SKM-1 treated with dmso at 0.1 percent for 144 hours (cell line): ENCODE measurements around the gene REST.
"Not testable (repeated sequence)": the region's sequence is repeated elsewhere in the genome, so short reads cannot be mapped to it uniquely, and the experiment has no call there.

ENCODE experiments used
- DNase-seq: peaks from one replicate; lab custom pipeline; 2025; ENCODE audit not compliant: unreplicated experiment; lab: John Stamatoyannopoulos, UW

The REST gene

DNA sequence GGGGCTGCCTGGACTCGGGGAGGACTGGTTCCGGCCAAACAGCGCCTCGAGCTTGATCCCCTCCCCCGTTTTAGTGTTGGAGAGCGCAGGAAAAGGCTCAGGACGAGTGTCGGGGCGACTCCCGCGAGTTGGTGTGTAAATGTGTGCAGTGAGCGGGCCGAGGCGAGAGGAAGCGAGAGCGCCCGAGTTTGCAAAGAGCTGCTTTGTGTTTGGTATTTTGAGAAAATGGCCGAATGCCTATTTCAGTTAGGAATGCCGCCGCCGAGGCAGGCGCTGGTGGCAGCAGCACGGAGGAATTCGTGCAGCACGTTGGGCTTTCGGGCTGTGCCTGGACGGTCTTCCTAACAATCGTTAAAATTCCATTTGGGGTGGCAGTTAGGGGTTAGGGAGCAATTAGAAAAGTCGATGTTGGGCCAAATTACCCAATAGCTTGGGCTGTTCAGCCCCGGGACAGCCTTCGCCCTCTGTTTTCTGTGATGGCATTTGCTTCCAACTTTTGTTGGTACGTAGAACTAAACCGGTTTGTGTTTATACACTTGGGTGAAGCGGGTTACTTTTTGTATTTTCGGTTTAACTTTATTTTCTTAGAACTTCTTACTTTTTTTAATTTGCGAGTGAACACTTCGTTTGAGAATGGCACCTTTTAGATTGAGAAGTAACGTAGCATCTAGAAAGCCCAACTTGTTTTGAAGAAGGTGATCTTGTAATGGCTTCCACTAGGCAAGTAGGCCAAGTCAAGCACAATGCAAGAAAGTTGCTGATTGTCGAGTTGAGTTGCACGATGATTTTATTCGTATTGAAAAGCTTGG lies 1.6 kb downstream of the REST start:
- peak; percentile 43 for DNase-seq

GRCh38 chr4:56910172-56910967 lies 2.7 kb downstream of the REST start:
- no peak for DNase-seq

- no peak for DNase-seq
These were observed 6.6 kb downstream of the REST start for GRCh38 chr4:56914336-56914735.

DNA sequence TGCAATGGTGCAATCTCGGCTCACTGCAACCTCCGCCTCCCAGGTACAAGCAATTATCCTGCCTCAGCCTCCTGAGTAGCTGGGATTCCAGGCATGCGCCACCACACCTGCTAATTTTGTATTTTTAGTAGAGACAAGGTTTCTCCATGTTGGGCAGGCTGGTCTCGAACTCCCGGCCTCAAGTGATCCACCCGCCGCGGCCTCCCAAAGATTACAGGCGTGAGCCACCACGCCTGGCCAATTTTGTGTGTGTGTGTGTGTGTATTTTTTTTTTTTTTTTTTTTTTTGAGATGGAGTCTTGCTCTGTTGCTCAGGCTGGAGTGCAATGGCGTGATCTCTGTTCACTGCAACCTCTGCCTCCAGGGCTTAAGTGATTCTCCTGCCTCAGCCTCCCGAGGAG lies 7.3 kb downstream of the REST start:
- not testable (repeated sequence) for DNase-seq

DNA sequence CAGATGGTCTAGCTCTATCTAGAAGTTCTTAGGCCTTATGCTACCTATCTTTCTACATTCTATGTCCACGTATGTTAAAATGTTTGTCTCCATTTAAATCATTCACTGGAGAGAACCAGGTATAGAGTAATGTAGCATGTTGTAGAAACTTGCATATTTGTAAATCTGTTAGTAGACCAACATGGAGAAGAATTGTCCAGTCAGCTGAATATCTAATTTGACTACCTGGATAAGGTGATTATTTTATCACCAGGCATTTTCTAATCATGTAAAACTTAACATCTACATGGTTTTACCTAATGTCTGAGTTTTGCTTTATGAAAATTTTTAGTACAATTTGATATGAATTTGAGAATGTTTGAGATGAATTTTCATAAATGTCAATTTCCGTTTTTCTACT lies 19.5 kb downstream of the REST start:
- DNase-seq = no peak

GRCh38 chr4:56930638-56931037 lies 22.9 kb downstream of the REST start:
- DNase-seq = no peak

GRCh38 chr4:56931924-56932323 lies 24.2 kb downstream of the REST start:
- DNase-seq = no peak

- no peak for DNase-seq
These were observed 29.6 kb downstream of the REST start for GRCh38 chr4:56937262-56937661.

DNA sequence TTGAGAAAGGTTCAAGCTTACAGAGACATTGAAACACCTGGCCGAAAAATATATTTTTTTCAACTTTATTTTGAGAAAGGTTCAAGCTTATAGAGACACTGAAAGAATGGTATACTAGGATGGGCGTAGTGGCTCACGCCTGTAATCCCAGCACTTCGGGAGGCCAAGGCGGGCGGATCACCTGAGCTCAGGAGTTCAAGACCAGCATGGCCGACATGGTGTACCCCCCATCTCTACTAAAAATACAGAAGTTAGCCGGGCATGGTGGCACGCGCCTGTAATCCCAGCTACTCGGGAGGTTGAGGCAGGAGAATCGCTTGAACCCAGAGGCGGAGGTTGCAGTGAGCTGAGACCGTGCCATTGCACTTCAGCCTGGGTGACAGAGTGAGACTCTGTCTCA lies 32.1 kb downstream of the REST start:
- not testable (repeated sequence) for DNase-seq

DNA sequence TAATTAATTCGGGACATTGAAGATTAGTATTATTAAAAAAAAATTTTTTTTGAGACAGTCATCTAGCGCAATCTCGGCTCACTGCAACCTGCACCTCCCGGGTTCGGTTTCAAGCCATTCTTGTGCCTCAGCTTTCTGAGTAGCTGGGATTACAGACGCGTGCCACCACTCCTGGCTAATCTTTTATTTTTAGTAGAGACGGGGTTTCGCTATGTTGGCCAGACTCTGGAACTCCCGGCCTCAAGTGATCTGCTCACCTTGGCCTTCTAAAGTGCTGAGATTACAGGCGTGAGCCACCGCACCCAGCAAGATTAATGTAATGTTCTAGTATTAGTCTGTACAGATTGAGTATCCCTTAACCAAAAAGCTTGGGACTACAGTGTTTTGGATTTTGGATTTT lies 32.7 kb downstream of the REST start:
- DNase-seq = no peak

- DNase-seq = no peak
These were observed 33.3 kb downstream of the REST start for GRCh38 chr4:56940971-56941370.

DNA sequence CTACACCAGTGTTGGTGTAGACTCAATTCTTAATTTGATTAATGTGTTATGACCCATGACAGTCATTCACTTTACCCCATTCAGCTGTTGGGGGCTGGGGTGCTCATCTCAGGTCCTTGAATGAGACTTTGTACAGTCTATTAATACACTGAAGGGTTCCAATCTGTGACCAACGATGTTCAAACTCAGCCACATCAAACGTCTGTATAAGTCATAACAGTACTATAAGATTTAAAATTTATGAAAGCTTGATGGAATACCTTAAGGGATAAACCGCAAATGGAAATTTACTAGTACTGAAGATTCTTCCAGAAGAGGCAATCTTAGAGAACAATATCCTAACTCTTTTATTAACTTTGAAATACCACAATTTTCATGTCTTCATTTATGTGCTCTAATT lies 33.7 kb downstream of the REST start:
- DNase-seq = no peak

DNA sequence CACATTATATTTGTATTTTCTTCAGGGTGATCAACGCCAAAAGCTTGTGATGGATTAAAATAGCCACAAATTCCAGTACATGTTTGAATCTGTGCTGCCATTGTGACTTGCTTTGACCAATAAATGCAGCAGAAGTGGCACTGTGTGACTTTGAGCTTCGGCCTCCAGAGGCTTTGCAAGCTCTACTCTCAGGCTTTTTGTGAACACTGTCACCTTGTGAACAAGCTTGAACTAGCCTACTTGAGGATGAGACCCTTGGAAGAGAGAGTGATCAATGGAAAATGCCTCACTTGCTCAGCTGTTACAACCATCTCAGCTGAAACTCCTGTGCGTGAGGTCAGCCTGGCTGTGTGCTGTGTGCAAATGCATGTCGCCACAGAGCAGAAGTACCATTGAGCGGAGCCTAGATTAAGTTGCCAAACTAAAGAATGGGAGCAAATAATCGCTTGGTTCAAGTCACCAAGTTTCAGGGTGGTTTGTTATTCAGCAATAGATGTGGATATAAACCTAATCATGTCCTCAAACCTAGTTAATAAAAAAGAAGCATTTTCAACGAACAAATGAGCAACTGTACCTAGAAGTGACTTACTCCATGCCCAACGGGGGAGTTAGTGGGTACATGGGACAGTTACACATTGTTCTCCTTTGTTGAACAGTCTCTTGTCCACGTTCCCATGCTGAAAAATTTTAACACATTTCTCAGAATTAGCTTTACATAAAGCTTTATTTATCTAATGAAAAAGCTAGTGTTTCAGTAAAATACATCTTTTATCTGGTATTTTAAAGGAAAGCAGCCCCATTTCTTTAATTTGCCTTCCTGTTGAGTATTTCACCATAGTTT lies 46.2 kb downstream of the REST start:
- no peak for DNase-seq

DNA sequence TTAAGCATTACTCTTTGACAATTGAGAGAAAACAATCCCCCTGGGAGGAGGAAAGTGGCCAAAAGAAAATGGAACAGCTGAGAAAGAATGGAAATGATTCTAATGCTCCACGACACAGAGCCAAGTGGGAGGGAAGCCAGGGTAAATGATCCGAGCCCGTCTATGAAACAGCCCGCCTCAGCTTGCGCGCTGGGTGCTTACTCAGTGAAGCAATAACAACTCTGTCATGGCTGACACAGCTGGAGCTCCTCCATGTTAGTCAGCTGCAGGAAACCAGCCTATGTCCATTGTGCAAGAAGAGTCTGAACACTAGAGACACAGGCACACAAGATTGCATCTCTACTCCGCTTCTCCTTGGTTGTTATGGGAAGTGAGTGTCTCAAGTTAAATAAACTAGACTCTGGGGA lies 50.4 kb downstream of the REST start:
- peak; percentile 97 for DNase-seq

DNA sequence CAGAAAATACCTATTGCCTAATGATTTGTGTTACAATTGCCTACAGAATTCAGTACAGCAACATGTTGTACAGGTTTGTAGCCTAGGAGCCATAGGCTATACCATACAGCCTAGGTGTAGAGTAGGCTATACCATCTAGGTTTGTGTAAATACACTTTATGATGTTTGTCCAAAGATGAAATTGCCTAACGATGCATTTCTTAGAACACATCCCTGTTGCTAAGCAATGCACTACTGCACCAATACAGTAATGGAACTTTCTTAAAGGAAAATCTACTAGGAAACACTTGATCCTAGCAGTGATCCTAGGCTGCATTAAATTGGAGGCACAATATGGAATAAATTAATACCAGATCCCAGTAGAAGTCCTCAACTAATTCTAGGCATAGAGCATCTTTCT lies 51.4 kb downstream of the REST start:
- DNase-seq = no peak

DNA sequence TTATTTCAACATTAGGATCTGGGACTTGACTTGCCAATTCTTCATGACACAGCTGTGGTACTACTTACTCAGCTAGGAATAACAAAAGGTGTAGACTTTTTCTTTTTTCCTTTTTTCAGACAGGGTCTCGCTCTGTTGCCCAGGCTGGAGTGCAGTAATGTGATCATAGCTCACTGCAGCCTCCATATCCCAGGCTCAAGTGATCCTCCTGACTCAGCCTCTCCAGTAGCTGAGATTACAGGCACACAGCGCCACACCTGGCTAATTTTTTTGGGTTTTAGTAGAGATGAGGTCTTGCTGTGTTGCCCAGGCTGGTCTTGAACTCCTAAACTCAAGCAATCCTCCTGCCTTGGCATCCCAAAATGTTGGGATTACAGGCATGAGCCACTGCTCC lies 53.4 kb downstream of the REST start:
- DNase-seq = no peak

- no peak for DNase-seq
These were observed 63.7 kb downstream of the REST start for GRCh38 chr4:56971383-56971782.

DNA sequence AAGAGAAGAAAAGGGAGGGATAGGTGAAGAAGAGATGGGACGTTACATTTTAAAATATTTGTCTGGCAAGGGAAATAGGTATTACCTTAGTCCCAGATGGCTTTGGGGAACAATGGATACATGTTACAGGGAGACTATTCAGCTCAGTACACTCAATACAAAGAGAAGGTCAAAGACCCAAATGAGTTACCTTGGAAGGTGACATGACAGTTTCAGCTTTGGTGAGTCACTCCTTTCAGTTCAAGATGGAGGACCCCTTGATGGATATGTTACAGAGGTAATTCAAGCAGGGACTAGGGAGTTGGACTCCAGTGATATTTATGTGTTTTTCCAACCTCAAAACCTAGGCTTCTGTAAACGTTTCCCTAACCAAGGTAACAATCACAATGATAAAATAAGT lies 64.7 kb downstream of the REST start:
- no peak for DNase-seq

- DNase-seq = no peak
These were observed 65.1 kb downstream of the REST start for GRCh38 chr4:56972809-56973208.

GRCh38 chr4:56973336-56973735 lies 65.6 kb downstream of the REST start:
- DNase-seq = no peak

DNA sequence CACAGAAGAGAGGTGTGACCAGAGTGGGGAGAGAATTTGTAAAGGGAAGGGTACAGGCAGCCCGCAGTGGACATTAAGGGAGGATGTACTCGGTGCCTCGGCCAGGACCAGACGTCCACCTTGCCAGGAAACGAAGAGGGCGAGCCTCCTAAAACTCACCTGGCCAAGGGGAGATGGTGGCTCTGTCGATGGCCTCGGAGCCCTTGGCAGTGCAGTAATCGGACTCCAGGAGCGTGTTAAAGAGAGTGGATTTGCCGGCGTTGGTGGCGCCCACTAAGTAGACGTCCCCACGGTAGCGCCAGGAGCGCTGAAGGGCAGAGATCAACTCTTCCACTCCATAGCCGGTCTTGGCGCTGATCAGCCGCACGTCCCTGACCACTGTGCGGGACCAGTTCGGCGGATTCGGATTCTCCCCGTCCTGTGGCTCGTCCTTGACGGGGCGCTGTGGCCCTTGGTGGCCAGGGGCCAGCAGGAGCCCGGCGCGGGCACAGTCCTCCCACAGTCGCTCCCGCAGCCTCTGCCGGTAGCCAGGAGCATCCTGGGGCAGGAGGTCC lies 68.7 kb downstream of the REST start:
- no peak for DNase-seq
